ENCODE data around the gene AGAP3. TPM values are rescaled to one million over a fixed set of nuclear protein-coding genes. Genes with fewer than 3 reads are reported as not detected.
"Not testable (repeated sequence)": the region's sequence is repeated elsewhere in the genome, so short reads cannot be mapped to it uniquely, and the experiment has no call there.

The AGAP3 gene
- total and polyA plus RNA-seq, 11 donors, result 30.3 to 83.7 (median 55.6) TPM

DNA sequence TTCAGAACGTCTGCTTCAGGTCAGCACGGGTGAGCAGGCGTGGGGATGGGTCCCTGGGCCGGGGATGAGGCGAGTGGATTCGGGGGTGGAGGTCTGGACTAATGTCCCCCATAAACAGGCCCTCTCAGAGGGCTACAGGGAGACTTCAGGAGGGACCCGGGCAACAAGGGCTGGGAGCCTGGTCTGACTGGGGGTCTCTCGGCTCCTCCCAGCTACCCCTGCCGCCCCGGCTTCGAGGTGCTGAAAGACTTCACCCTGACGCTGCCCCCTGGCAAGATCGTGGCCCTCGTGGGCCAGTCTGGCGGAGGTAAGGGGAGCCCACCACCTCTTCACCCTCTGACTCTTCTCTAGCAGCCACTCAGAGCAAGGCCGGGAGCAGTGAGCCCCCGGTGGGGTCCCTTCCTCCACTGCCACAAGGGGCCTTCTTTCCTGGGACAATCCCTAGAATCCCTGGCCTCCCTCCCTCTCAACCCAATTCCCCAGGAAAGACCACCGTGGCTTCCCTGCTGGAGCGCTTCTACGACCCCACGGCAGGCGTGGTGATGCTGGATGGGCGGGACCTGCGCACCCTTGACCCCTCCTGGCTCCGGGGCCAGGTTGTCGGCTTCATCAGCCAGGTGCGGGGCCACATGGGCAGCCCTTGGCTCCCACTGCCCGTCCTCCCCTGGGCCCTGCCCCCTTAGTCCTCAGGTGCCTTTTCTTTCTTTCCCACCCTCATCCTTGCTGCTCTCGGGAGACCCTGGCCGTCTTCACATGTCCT lies 45.5 kb upstream of the AGAP3 start:
- H3K9me3 ChIP-seq, result no peaks in the 10 kb centered on the region
- H3K4me3 ChIP-seq, result no peak overlapping the region
- intact Hi-C loops (cut with DNase I), result no loop called here
- TF ChIP-seq, protein P1, sequence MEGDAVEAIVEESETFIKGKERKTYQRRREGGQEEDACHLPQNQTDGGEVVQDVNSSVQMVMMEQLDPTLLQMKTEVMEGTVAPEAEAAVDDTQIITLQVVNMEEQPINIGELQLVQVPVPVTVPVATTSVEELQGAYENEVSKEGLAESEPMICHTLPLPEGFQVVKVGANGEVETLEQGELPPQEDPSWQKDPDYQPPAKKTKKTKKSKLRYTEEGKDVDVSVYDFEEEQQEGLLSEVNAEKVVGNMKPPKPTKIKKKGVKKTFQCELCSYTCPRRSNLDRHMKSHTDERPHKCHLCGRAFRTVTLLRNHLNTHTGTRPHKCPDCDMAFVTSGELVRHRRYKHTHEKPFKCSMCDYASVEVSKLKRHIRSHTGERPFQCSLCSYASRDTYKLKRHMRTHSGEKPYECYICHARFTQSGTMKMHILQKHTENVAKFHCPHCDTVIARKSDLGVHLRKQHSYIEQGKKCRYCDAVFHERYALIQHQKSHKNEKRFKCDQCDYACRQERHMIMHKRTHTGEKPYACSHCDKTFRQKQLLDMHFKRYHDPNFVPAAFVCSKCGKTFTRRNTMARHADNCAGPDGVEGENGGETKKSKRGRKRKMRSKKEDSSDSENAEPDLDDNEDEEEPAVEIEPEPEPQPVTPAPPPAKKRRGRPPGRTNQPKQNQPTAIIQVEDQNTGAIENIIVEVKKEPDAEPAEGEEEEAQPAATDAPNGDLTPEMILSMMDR (IDR thresholded peaks at IDR 0.05), result no peak
- TF ChIP-seq POLR2A (IDR thresholded peaks at IDR 0.05), result no peak
- WGBS, 4 donors, result 90 to 96% (median 95%) methylated on average over 19 to 30 of the region's 30 CpGs
- H3K36me3 ChIP-seq, result peaks cover 0 to 51% (median 32%) of the 10 kb centered on the region in 9 donors
- H3K27me3 ChIP-seq, result no peaks in the 10 kb centered on the region
- no peak overlapping the region for H3K27ac ChIP-seq
- H3K4me1 ChIP-seq, result peaks cover 7 to 21% (median 15%) of the 10 kb centered on the region in 12 donors
- ATAC-seq (no peak), DNase-seq (peak in 1 of 5 donors; percentile 67)

DNA sequence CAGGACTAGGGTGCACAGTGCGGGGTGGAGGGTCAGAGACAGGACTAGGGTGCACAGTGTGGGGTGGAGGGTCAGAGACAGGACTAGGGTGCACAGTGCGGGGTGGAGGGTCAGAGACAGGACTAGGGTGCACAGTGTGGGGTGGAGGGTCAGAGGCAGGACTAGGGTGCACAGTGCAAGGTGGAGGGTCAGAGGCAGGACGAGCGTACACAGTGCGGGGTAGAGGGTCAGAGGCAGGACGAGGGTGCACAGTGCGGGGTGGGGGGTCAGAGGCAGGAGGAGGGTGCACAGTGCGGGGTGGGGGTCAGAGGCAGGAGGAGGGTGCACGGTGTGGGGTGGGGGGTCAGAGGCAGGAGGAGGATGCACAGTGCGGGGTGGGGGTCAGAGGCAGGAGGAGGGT lies 42.8 kb upstream of the AGAP3 start:
- Histone ChIP-seq H3K4me1 (peaks cover 7 to 24% (median 16%) of the 10 kb centered on the region in 12 donors), H3K36me3 (peaks cover 0 to 34% (median 17%) of the 10 kb centered on the region in 9 donors)
- ATAC-seq; DNase-seq; intact Hi-C loops (cut with DNase I); H3K9me3 ChIP-seq; H3K4me3 ChIP-seq; H3K27ac ChIP-seq; H3K27me3 ChIP-seq: not testable (repeated sequence)
- 86 to 90% (median 89%) methylated on average over 10 of the region's 10 CpGs for WGBS, 4 donors

DNA sequence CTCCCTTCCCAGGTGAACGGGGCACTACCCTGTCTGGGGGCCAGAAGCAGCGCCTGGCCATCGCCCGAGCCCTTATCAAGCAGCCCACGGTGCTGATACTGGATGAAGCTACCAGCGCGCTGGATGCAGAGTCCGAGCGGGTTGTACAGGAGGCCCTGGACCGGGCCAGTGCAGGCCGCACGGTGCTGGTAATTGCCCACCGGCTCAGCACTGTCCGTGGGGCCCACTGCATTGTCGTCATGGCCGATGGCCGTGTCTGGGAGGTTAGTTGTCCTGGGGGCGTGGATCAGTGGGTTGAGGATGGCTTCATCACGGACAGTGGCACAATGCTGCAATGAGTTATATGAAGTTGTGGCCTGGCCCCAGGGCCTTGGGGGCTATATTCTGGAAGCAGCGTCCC lies 42.3 kb upstream of the AGAP3 start:
- Histone ChIP-seq H3K36me3 (peaks cover 0 to 34% (median 17%) of the 10 kb centered on the region in 9 donors), H3K9me3 (no peaks in the 10 kb centered on the region), H3K4me1 (peaks cover 3 to 19% (median 12%) of the 10 kb centered on the region in 12 donors), H3K27me3 (no peaks in the 10 kb centered on the region), H3K4me3 (no peak overlapping the region), H3K27ac (no peak overlapping the region)
- ATAC-seq (no peak), DNase-seq (peak in 1 of 5 donors; percentile 51)
- 93 to 97% (median 94%) methylated on average over 10 to 20 of the region's 20 CpGs for WGBS, 4 donors
- intact Hi-C loops (cut with DNase I), result no loop called here
- TF ChIP-seq, protein P1 (IDR thresholded peaks at IDR 0.05), result no peak
- TF ChIP-seq POLR2A (IDR thresholded peaks at IDR 0.05), result no peak

DNA sequence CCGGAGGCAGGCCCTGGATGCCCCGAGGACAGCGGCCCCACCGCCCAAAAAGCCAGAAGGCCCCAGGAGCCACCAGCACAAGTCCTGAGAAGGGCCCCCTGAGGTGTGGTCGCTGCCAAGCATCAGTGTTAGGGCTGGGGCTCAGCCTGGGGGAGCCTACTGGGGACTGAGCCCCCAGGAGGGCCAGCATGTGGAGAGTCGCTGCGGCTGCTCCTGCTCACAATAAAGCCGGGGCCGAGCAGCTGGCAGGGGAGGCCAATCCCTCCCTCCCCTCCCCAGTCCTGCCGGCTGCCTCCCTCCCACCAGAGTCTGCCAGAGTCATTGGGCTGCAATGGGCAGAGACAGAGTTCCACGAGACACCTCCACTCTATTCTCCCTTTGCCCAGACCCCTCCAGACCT lies 41.0 kb upstream of the AGAP3 start:
- no peak overlapping the region for H3K4me3 ChIP-seq
- no peak overlapping the region for H3K27ac ChIP-seq
- no peaks in the 10 kb centered on the region for H3K9me3 ChIP-seq
- H3K4me1 ChIP-seq, result peaks cover 0 to 8% (median 0%) of the 10 kb centered on the region in 12 donors
- WGBS, 4 donors, result 75 to 86% (median 82%) methylated on average over 3 to 11 of the region's 11 CpGs
- peaks cover 0 to 1% (median 0%) of the 10 kb centered on the region in 9 donors for H3K27me3 ChIP-seq
- peaks cover 0 to 34% (median 17%) of the 10 kb centered on the region in 9 donors for H3K36me3 ChIP-seq
- ATAC-seq (no peak), DNase-seq (no peak)
- intact Hi-C loops (cut with DNase I), result no loop called here
- TF ChIP-seq, protein P1 (IDR thresholded peaks at IDR 0.05), result no peak
- TF ChIP-seq POLR2A (IDR thresholded peaks at IDR 0.05), result no peak
